SK-N-SH (cell line): Measurements from ENCODE around the gene RNASET2. TPM values are rescaled to one million over a fixed set of nuclear protein-coding genes. Genes with fewer than 3 reads are reported as not detected.

Source experiments
- CTCF ChIA-PET: fragments of 300-600, 350-600 bp; formaldehyde crosslinking; extraction: SDS; loops from one replicate; lab custom pipeline; 2021; lab: Yijun Ruan, JAX
- POLR2A ChIA-PET: fragments of 350-600 bp; sonication (Branson Sonifier 250); formaldehyde crosslinking; extraction: SDS; loops from one replicate; lab custom pipeline; 2020; ENCODE audit warnings: antibody characterized with exemption, inconsistent platforms; lab: Yijun Ruan, JAX
- DNase-seq: peaks from one replicate; pipeline ENCODE4 v3.0.0; 2012
- H2AFZ ChIP-seq: fragments of 200-600 bp; sonication (generic); 2 replicates; pipeline ENCODE4 v1.8.1; 2016; ENCODE audit warnings: antibody characterized with exemption, mild to moderate bottlenecking, low read depth
- H3F3A ChIP-seq: fragments of 200-600 bp; sonication (generic); replicated peaks from 2 replicates; pipeline ENCODE3; 2016; ENCODE audit warnings: antibody characterized with exemption, mild to moderate bottlenecking; ENCODE audit not compliant: insufficient read depth
- H3K27ac ChIP-seq, 2 experiments: fragments of 200-500 bp in 1 of 2; fragments of 200-600 bp in 1 of 2; sonication (Bioruptor generic) in 1 of 2; sonication (generic), shearing (Covaris generic) in 1 of 2; 2 replicates each; pipeline versions ENCODE4 v1.5.1 to v1.6.1; 2014 to 2016; ENCODE audit warnings: low read depth in 2 of 2, inconsistent platforms in 1 of 2, low read length in 1 of 2, mild to moderate bottlenecking in 1 of 2, mixed read lengths in 1 of 2
- H3K27me3 ChIP-seq: fragments of 200-600 bp; sonication (generic), shearing (Covaris generic); 2 replicates; pipeline ENCODE4 v1.6.1; 2016; ENCODE audit warnings: mixed run types; ENCODE audit not compliant: insufficient read depth
- H3K36me3 ChIP-seq, 2 experiments: fragments of 200-500 bp in 1 of 2; fragments of 200-600 bp in 1 of 2; sonication (Bioruptor generic) in 1 of 2; sonication (generic) in 1 of 2; replicated peaks in 1 of 2; 2 replicates each; pipeline versions ENCODE3 to v1.5.1; 2014 to 2016; ENCODE audit warnings: low read length in 1 of 2, mild to moderate bottlenecking in 1 of 2; ENCODE audit not compliant: insufficient read depth in 2 of 2, control insufficient read depth in 1 of 2
- H3K4me1 ChIP-seq, 2 experiments: fragments of 200-500 bp in 1 of 2; fragments of 200-600 bp in 1 of 2; sonication (Bioruptor generic) in 1 of 2; sonication (generic), shearing (Covaris generic) in 1 of 2; 2 replicates each; pipeline versions ENCODE4 v1.5.1 to v1.6.1; 2014 to 2016; ENCODE audit warnings: low read depth in 1 of 2, low read length in 1 of 2, mixed run types in 1 of 2; ENCODE audit not compliant: insufficient read depth in 2 of 2, control insufficient read depth in 1 of 2
- H3K4me2 ChIP-seq: fragments of 200-600 bp; sonication (generic), shearing (Covaris generic); 2 replicates; pipeline ENCODE4 v1.6.1; 2017; ENCODE audit warnings: mixed run types
- H3K4me3 ChIP-seq, 2 experiments: fragments of 200-500 bp in 1 of 2; fragments of 200-600 bp in 1 of 2; sonication (Bioruptor generic) in 1 of 2; sonication (generic), shearing (Covaris generic) in 1 of 2; 2 replicates each; pipeline versions ENCODE4 v1.5.1 to v1.8.1; 2014 to 2016; ENCODE audit warnings: low read depth in 2 of 2, inconsistent platforms in 1 of 2, low read length in 1 of 2, mild to moderate bottlenecking in 1 of 2, mixed read lengths in 1 of 2, moderate library complexity in 1 of 2
- H3K79me2 ChIP-seq: fragments of 200-600 bp; sonication (generic); 2 replicates; pipeline ENCODE4 v1.8.1; 2017; ENCODE audit warnings: mild to moderate bottlenecking; ENCODE audit not compliant: insufficient read depth
- H3K9ac ChIP-seq: fragments of 200-600 bp; sonication (generic); 2 replicates; pipeline ENCODE4 v1.6.1; 2017; ENCODE audit warnings: mixed run types
- H3K9me2 ChIP-seq: fragments of 200-600 bp; sonication (generic); 2 replicates; pipeline ENCODE4 v1.6.1; 2017; ENCODE audit warnings: mixed run types
- H3K9me3 ChIP-seq: fragments of 200-600 bp; sonication (generic); 2 replicates; pipeline ENCODE4 v1.6.1; 2017; ENCODE audit warnings: mixed run types, mild to moderate bottlenecking, moderate library complexity
- H4K20me1 ChIP-seq: fragments of 200-600 bp; sonication (generic); 2 replicates; pipeline ENCODE4 v1.6.1; 2017; ENCODE audit warnings: mild to moderate bottlenecking, mixed run types; ENCODE audit not compliant: insufficient read depth
- ELF1 ChIP-seq: IDR thresholded peaks from 2 replicates; pipeline ENCODE4 v1.4.0; 2012
- EP300 ChIP-seq, 2 experiments: IDR thresholded peaks; 2 replicates each; pipeline versions ENCODE4 v1.4.0 to v1.6.1; 2012; ENCODE audit warnings: borderline replicate concordance in 1 of 2, low read depth in 1 of 2, low read length in 1 of 2
- EZH2phosphoT487 ChIP-seq: fragments of 200-600 bp; sonication (generic); IDR thresholded peaks from 2 replicates; pipeline ENCODE4 v1.6.1; 2017; ENCODE audit warnings: low read depth, mixed run types, mild to moderate bottlenecking, antibody characterized with exemption, moderate library complexity, borderline replicate concordance
- FOXJ3 ChIP-seq: sonication (generic); formaldehyde crosslinking; IDR thresholded peaks from 2 replicates; pipeline ENCODE4 v1.5.1; 2020; ENCODE audit warnings: mild to moderate bottlenecking, missing genetic modification reagents
- FOXM1 ChIP-seq: IDR thresholded peaks from 2 replicates; pipeline ENCODE4 v1.4.0; 2012; ENCODE audit warnings: low read depth, mild to moderate bottlenecking
- GABPA ChIP-seq: IDR thresholded peaks from 2 replicates; pipeline ENCODE4 v1.4.0; 2012; ENCODE audit warnings: low read depth, mild to moderate bottlenecking
- IRF3 ChIP-seq: fragments of 150-350 bp; IDR thresholded peaks from 2 replicates; pipeline ENCODE4 v1.6.1; 2016; ENCODE audit warnings: mild to moderate bottlenecking, low read depth, low read length
- JUND ChIP-seq: IDR thresholded peaks from 2 replicates; pipeline ENCODE4 v1.4.0; 2012
- NFIC ChIP-seq: IDR thresholded peaks from 2 replicates; pipeline ENCODE4 v1.4.0; 2012; ENCODE audit warnings: borderline replicate concordance
- PBX3 ChIP-seq: IDR thresholded peaks from 2 replicates; pipeline ENCODE4; 2012
- POLR2AphosphoS5 ChIP-seq: IDR thresholded peaks from 2 replicates; pipeline ENCODE4 v1.6.1; 2012; ENCODE audit warnings: low read depth, low read length
- RAD21 ChIP-seq: IDR thresholded peaks from 2 replicates; pipeline ENCODE4 v1.6.1; 2012; ENCODE audit warnings: mild to moderate bottlenecking, low read length
- RFX5 ChIP-seq: IDR thresholded peaks from 2 replicates; pipeline ENCODE4 v1.6.1; 2012; ENCODE audit warnings: mild to moderate bottlenecking, improper control_type of control experiment, low read length
- RXRA ChIP-seq: IDR thresholded peaks from 2 replicates; pipeline ENCODE4 v1.4.0; 2012; ENCODE audit warnings: low read depth, mild to moderate bottlenecking, borderline replicate concordance
- SIN3A ChIP-seq: IDR thresholded peaks from 2 replicates; pipeline ENCODE4 v1.6.1; 2012; ENCODE audit warnings: low read depth, mild to moderate bottlenecking, low read length, moderate library complexity, borderline replicate concordance
- SMC3 ChIP-seq: IDR thresholded peaks from 2 replicates; pipeline ENCODE4 v1.6.1; 2012; ENCODE audit warnings: low read depth, low read length, improper control_type of control experiment
- TEAD4 ChIP-seq: IDR thresholded peaks from 2 replicates; pipeline ENCODE4 v1.4.0; 2012; ENCODE audit warnings: mild to moderate bottlenecking, borderline replicate concordance; ENCODE audit not compliant: insufficient read depth
- USF2 ChIP-seq: fragments of 150-350 bp; IDR thresholded peaks from 2 replicates; pipeline ENCODE4 v1.6.1; 2017; ENCODE audit warnings: antibody characterized with exemption, low read length, low read depth, borderline replicate concordance
- YY1 ChIP-seq: IDR thresholded peaks from 2 replicates; pipeline ENCODE4 v1.4.0; 2012; ENCODE audit warnings: low read depth, mild to moderate bottlenecking
- ZBTB33 ChIP-seq: IDR thresholded peaks from 2 replicates; pipeline ENCODE4 v1.4.0; 2012; ENCODE audit warnings: low read depth, borderline replicate concordance
- WGBS: methylation state at CpG from one replicate; pipeline ENCODE4 v1.1.6; 2017; ENCODE audit warnings: low lambda C conversion rate; 5-methylcytosine and 5-hydroxymethylcytosine counted together
- polyA plus RNA-seq, 3 experiments: library from polyadenylated mRNA; depleted of rRNA; stranded (reverse); fragments of >200 nt; gene quantifications; 2 replicates each; pipeline ENCODE4 v1.2.3, GENCODE V29; 2012

Gene RNASET2
- polyA plus RNA-seq, 1 of the 3 experiments (the other 2 are of a cell fraction) = 59.2 TPM

GRCh38 chr6:166904101-166904746 lies 52.1 kb downstream of the RNASET2 start:
- Histone ChIP-seq H3K4me1 (no peaks in the 10 kb centered on the region), H3K79me2 (no peaks in the 10 kb centered on the region), H3K9me2 (no peaks in the 10 kb centered on the region), H3K9ac (no peak overlapping the region), H2AFZ (no peak overlapping the region), H3K4me3 (no peak overlapping the region)
- CTCF ChIA-PET = interaction anchor here (0.8 to 1.0 kb wide), 2 partner anchors 13 to 85 kb away, joined by 3 to 4 read pairs; no protein-coding TSS in a partner anchor
- DNase-seq = no peak
- POLR2A ChIA-PET = no interaction called here
- TF ChIP-seq PBX3 = no peak
- no peak for TF ChIP-seq ZBTB33
- TF ChIP-seq EP300 (IDR thresholded peaks at IDR 0.05; ENCODE audit: borderline replicate concordance in 1 of 2, low read depth in 1 of 2, low read length in 1 of 2) = no peak
- no peak for TF ChIP-seq POLR2AphosphoS5
- TF ChIP-seq FOXM1 = no peak
- TF ChIP-seq JUND = no peak
- no peak for TF ChIP-seq RAD21
- no peak for TF ChIP-seq RFX5
- TF ChIP-seq, all 33 proteins: peak for 0
- H3K9me3 ChIP-seq = no peaks in the 10 kb centered on the region
- H3F3A ChIP-seq = no peaks in the 10 kb centered on the region
- WGBS = 73% methylated on average over 14 of the region's 23 CpGs
- no peaks in the 10 kb centered on the region for H3K27me3 ChIP-seq
- no peaks in the 10 kb centered on the region for H4K20me1 ChIP-seq
- H3K4me2 ChIP-seq = no peak overlapping the region
- no peak overlapping the region for H3K27ac ChIP-seq
- H3K36me3 ChIP-seq = no peaks in the 10 kb centered on the region

GRCh38 chr6:166903500-166903899 lies 52.9 kb downstream of the RNASET2 start:
- no peaks in the 10 kb centered on the region for H3K9me2 ChIP-seq
- H3K9ac ChIP-seq = no peak overlapping the region
- H3K9me3 ChIP-seq = no peaks in the 10 kb centered on the region
- ChIA-PET POLR2A (no interaction called here), CTCF (no interaction called here)
- no peaks in the 10 kb centered on the region for H3F3A ChIP-seq
- WGBS = 75% methylated on average over 5 of the region's 13 CpGs
- H4K20me1 ChIP-seq = no peaks in the 10 kb centered on the region
- DNase-seq = no peak
- H3K36me3 ChIP-seq = no peaks in the 10 kb centered on the region
- H3K4me3 ChIP-seq = no peak overlapping the region
- H3K79me2 ChIP-seq = no peaks in the 10 kb centered on the region
- H2AFZ ChIP-seq = no peak overlapping the region
- TF ChIP-seq RFX5 = no peak
- no peak for TF ChIP-seq PBX3
- no peak for TF ChIP-seq RAD21
- TF ChIP-seq SIN3A = no peak
- no peak for TF ChIP-seq RXRA
- no peak for TF ChIP-seq USF2
- no peak for TF ChIP-seq NFIC
- TF ChIP-seq EP300 (IDR thresholded peaks at IDR 0.05; ENCODE audit: borderline replicate concordance in 1 of 2, low read depth in 1 of 2, low read length in 1 of 2) = no peak
- no peak for TF ChIP-seq EZH2phosphoT487
- TF ChIP-seq YY1 = no peak
- no peak for TF ChIP-seq TEAD4
- no peak for TF ChIP-seq IRF3
- TF ChIP-seq SMC3 = no peak
- TF ChIP-seq JUND = no peak
- no peak for TF ChIP-seq FOXJ3 (CRISPR knock-in tag)
- no peak for TF ChIP-seq GABPA
- no peak for TF ChIP-seq ELF1
- no peaks in the 10 kb centered on the region for H3K4me1 ChIP-seq
- no peak overlapping the region for H3K27ac ChIP-seq
- H3K4me2 ChIP-seq = no peak overlapping the region
- H3K27me3 ChIP-seq = no peaks in the 10 kb centered on the region
